GM13977 (cell line): ENCODE data around the gene CYB5R3.

Source experiments
- DNase-seq: peaks from one replicate; pipeline ENCODE4 v3.0.0; 2012; ENCODE audit warnings: low spot score
- in situ Hi-C: fragments of 300-500 bp; cut with MboI; formaldehyde crosslinking; loops from one replicate; pipeline ENCODE4 v1.12.0; 2022; ENCODE audit warnings: low sequenced_read_pairs, low pct_unique_long_range_greater_than_20kb, mixed read lengths, inconsistent platforms; ENCODE audit not compliant: unreplicated experiment
- TF ChIP-seq, protein P1 (sequence below): IDR thresholded peaks from 2 replicates; pipeline ENCODE4 v1.5.1; 2012; ENCODE audit warnings: mild to moderate bottlenecking, control low read depth; ENCODE audit not compliant: insufficient read depth; ENCODE audit errors: extremely low read depth, missing control alignments

The CYB5R3 gene

DNA sequence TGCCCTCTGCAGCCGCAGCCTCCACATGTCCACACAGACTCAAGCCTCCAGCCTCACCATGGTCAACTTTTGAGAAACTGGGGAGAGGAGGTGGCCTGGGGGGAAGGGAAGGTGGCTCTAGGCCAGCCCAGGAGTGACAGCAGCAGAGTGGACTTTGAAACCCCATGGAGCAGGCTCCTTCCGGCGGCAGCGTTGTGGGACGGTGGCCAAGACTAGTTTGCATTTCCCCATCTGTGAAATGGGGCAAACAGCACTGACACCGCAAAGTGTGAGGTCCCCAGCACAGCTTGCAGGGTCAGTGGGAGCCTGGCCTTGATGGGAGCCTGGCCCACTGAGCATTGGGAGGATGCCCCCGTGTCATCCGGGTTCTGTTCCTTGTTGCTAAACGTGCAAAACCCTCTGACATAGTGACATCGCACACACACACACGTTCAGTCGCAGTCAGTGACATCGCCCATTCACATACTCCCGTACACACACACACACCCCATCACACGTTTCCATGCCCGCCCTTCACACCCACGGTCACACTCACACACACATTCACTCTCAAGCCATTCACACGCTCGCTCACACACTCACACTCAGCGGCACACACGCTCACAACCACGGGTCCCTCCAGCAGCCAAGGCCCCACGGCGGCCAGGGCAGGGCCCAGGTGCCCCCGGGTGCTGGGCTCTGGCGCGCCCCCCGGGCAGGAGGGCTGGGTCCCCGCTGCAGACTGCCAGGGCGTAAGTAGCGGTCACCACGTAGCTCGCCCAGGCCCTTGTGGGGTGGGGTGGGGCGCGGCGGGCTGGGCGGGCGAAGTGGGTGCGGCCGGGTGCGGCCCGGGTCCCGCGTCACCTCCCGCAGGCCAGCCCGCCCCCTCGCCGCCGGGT, 585 bp downstream of the CYB5R3 start:
- in situ Hi-C loops = no loop called here
- peak; percentile 70 for DNase-seq
- TF ChIP-seq, protein P1, sequence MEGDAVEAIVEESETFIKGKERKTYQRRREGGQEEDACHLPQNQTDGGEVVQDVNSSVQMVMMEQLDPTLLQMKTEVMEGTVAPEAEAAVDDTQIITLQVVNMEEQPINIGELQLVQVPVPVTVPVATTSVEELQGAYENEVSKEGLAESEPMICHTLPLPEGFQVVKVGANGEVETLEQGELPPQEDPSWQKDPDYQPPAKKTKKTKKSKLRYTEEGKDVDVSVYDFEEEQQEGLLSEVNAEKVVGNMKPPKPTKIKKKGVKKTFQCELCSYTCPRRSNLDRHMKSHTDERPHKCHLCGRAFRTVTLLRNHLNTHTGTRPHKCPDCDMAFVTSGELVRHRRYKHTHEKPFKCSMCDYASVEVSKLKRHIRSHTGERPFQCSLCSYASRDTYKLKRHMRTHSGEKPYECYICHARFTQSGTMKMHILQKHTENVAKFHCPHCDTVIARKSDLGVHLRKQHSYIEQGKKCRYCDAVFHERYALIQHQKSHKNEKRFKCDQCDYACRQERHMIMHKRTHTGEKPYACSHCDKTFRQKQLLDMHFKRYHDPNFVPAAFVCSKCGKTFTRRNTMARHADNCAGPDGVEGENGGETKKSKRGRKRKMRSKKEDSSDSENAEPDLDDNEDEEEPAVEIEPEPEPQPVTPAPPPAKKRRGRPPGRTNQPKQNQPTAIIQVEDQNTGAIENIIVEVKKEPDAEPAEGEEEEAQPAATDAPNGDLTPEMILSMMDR = no peak

DNA sequence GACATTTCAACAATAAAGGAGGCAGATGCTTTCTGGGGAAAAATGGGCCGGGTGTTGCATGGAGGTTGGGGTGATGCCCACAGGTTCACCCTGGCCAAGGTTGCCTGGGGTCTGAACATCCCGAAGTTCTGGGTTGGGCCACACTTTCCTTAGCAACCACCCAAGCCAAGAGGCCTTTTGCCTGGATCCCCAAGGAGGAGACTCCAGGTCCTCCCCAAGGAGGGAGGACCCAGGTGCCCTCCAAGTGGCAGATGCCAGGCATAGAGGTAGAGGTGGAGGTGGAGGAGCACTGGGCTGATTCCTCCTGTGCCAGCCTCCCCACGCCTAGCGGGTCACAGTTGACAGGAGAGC, 1.2 kb downstream of the CYB5R3 start:
- in situ Hi-C loops = no loop called here
- no peak for DNase-seq
- TF ChIP-seq, protein P1 = no peak

DNA sequence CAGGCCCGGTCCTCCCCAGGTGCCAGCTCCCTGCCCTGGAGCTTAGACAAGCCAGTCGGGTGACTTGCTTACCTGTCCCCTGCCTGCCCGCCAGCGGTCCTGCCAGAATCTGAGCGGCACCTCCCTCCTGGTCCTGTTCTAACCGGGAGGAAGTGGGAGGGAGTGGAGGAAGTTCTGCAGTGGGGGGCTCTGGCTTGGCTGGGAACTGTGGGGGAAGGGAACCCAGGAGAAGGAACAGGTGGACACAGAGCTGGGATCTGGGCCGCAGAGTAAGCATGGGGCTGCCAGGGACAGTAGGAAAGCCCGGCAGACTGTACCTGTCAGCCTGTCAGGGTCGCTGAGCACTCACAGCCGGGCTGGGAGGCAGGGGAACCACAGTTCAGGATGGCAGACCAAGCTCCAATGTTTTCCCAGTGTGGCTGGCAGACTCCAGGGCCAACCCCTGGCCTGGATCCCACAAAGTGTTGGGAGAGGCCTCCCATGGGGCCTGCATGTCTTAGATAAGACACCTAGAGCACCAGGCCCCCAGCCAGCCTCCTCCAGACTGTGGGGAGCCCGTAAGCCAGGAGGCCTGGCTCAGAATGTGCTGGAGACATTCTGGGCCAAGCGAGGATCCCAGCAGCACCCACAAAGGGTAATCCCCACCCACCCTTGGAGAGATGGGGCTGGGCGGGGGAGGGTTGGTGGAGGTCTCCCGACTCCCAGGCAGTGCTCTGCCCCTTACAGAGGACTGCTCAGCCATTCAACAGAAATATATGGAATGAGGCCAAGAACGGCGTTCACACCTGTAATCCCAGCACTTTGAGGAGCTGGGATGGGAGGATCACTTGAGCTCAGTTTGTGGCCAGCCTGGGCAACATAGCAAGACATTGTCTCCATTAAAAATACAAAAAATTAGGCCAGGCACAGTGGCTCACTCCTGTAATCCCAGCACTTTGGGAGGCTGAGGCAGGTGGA, 2.3 kb downstream of the CYB5R3 start:
- TF ChIP-seq, protein P1 = no peak
- in situ Hi-C loops = no loop called here
- no peak for DNase-seq

GRCh38 chr22:42645938-42646568, 3.1 kb downstream of the CYB5R3 start:
- in situ Hi-C loops = no loop called here
- no peak for DNase-seq
- TF ChIP-seq, protein P1 = no peak

DNA sequence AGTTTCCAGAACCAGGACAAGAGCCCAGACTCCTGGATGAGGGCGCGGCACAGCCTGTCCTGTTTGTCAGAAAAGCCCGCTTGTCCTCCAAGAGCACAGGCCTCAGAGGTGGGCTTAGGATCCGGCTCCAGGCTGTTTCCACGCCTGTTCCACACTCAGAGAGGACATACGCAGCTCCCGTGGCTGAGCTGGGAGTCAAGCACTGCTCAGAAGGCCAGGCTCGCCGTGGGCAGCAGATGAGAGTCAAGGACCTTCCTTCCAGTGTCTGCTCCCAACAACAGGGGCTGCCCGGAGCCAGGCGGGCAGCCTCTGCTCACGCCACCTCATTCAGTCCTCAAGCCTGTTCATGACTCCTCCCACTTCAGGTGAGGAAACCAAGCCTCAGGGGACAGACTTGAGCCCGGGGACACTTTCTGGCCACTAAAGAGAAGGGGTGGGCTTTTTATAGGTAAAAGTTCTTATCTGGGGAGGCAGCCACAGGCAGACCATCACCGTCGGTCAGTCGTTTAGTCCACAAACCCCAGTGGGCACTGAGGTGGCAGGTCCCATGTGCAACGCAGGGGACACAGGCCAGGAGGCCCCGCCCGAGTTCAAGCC, 3.8 kb downstream of the CYB5R3 start:
- no peak for DNase-seq
- TF ChIP-seq, protein P1 = no peak
- in situ Hi-C loops = no loop called here
